Upper lobe of left lung (tissue), 4 donors: ENCODE data around the gene SLC7A6OS.

Experiments
- EP300 ChIP-seq, 4 donors: sonication (generic); formaldehyde crosslinking; IDR thresholded peaks; one replicate each; pipeline ENCODE4 v1.5.1; 2017; ENCODE audit warnings: antibody characterized with exemption in 4 of 4, control low read depth in 2 of 4
- POLR2A ChIP-seq, 4 donors: fragments of 450-650 bp; IDR thresholded peaks; one replicate each; pipeline ENCODE4 v1.5.1; 2016 to 2017; ENCODE audit warnings: antibody characterized with exemption in 4 of 4, mild to moderate bottlenecking in 2 of 4
- POLR2AphosphoS5 ChIP-seq, 2 donors: sonication (generic); formaldehyde crosslinking; IDR thresholded peaks; one replicate each; pipeline ENCODE4 v1.5.1; 2017; ENCODE audit warnings: antibody characterized with exemption in 2 of 2
- TF ChIP-seq, protein P1 (sequence below), 6 experiments: fragments of 450-650 bp in 4 of 6; fragments of 200-600 bp in 2 of 6; sonication (generic) in 2 of 6; IDR thresholded peaks; one replicate each; pipeline ENCODE4 v1.5.1; 2016 to 2019; ENCODE audit warnings: antibody characterized with exemption in 6 of 6

DNA sequence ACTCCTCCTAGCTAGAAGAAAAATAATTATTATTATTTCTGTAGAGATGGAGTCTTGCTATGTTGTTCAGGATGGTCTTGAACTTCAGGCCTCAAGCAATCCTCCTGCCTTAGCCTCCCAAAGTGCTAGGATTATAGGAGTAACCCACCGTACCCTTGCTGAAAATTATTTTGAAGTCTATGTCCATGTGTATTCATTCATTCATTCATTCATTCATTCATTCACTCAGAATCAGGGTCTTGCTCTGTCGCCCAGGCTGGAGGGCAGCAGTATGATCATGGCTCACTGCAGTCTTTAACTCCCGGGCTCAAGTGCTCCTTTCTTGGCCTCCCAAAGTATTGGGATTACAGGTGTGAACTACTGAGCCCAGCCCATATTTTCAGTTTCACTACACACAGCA, 4.1 kb downstream of the SLC7A6OS start:
- TF ChIP-seq, protein P1, sequence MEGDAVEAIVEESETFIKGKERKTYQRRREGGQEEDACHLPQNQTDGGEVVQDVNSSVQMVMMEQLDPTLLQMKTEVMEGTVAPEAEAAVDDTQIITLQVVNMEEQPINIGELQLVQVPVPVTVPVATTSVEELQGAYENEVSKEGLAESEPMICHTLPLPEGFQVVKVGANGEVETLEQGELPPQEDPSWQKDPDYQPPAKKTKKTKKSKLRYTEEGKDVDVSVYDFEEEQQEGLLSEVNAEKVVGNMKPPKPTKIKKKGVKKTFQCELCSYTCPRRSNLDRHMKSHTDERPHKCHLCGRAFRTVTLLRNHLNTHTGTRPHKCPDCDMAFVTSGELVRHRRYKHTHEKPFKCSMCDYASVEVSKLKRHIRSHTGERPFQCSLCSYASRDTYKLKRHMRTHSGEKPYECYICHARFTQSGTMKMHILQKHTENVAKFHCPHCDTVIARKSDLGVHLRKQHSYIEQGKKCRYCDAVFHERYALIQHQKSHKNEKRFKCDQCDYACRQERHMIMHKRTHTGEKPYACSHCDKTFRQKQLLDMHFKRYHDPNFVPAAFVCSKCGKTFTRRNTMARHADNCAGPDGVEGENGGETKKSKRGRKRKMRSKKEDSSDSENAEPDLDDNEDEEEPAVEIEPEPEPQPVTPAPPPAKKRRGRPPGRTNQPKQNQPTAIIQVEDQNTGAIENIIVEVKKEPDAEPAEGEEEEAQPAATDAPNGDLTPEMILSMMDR (IDR thresholded peaks at IDR 0.05): no peak
- no peak for TF ChIP-seq POLR2AphosphoS5 (IDR thresholded peaks at IDR 0.05)
- no peak for TF ChIP-seq POLR2A (IDR thresholded peaks at IDR 0.05)
- no peak for TF ChIP-seq EP300 (IDR thresholded peaks at IDR 0.05)
